ENCODE measurements around the gene OR5AN1.
"Not testable (repeated sequence)": the region's sequence is repeated elsewhere in the genome, so short reads cannot be mapped to it uniquely, and the experiment has no call there.

GRCh38 chr11:59372324-59372723 is 13.6 kb downstream of the OR5AN1 start:
- TF ChIP-seq JUND (IDR thresholded peaks at IDR 0.05); CTCF (IDR thresholded peaks at IDR 0.05 in 2 of 3, conservative IDR thresholded peaks at IDR 0.05 in 1 of 3; ENCODE audit: borderline replicate concordance in 1 of 3, insufficient read depth in 1 of 3, low read depth in 2 of 3, low read length in 2 of 3); POLR2A (IDR thresholded peaks at IDR 0.05; ENCODE audit: borderline replicate concordance, extremely low read depth, insufficient read depth, insufficient read length); ATF3 (IDR thresholded peaks at IDR 0.05): not testable (repeated sequence)
